HG03432 (cell line): ENCODE results near the gene EZH1.

Source experiments
- ATAC-seq: cut with Tn5 transposase; IDR thresholded peaks from one replicate; pipeline ENCODE4 v1.9.1; 2021; ENCODE audit warnings: mild to moderate bottlenecking, moderate library complexity; ENCODE audit not compliant: unreplicated experiment

The EZH1 gene

GRCh38 chr17:42685831-42686230 is 59.0 kb downstream of the EZH1 start:
- no peak for ATAC-seq

- no peak for ATAC-seq
These were observed 59.8 kb downstream of the EZH1 start for GRCh38 chr17:42684929-42685556.

DNA sequence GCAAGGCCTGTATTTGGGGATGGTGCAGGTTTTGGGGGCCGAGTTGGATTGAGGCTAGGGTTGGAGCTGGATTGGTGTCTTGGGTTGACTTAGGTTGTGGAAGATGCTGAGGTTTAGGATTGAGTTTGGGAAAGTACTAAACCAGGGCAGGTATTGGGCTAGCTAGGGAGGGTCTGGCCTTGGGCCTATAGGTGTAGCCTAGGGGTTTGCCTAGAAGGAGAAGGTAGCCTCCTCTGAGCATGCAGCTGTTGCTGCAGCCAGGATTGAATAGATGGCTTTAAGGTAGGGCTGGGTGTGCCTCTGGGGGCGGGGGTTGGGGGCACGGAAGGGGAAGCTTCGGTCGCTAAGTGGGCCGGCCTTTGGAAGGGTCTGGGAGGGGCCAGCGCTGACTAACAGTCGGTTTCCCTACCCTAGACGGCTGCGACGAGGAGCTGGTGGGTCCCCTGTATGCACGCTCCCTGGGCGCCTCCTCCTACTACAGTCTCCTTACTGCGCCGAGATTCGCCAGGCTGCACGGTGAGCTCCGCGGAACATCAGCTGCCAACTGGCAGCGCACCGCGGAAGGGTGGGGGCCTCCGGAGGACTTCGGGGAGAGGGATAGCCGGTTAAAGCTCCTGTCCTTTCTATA is 61.3 kb downstream of the EZH1 start:
- no peak for ATAC-seq

GRCh38 chr17:42682722-42683403 is 62.0 kb downstream of the EZH1 start:
- no peak for ATAC-seq

DNA sequence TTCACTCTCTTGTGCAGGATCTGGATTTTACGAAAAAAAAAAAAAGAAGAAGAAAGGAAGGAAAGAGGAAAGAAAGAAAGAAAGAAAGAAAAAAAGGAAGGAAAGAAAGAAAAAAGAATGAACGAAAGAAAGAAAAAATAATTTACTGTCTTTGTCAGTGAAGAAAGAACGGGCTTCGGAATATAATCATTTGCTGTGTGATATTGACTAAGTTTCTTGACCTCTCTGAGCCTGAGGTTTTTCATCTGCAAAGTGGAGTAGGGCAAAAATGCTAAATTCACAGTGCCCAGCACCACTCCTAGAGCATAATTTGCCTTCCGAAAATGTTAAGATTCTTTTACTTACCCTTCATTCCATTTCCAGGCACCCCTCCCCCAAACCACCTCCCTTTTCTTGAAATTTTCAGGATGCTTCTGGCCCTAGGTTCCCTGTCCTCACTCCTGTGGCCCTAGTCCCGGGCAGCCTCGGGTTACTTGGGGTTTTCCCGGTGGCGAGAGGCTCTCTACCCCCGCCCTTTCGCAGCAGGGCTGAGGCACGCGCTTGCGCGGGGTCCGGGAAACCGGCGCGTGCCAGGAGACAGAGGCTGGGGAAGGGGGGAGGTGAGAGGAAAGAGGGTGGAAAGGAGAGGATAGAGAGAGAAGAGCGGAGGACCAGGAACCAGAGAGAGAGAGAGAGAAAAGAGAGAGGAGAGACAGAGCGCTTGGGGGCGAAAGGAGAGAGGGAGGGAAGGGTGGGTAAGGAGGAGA is 62.7 kb downstream of the EZH1 start, which contains the start of gene CNTNAP1:
Gene CNTNAP1 (plus strand): TSS at position 556 of the 746 bp plus-strand sequence. CDS start 299 bp downstream, outside the sequence.
- ATAC-seq: no peak

GRCh38 chr17:42680331-42680808 is 64.5 kb downstream of the EZH1 start:
- ATAC-seq: no peak

DNA sequence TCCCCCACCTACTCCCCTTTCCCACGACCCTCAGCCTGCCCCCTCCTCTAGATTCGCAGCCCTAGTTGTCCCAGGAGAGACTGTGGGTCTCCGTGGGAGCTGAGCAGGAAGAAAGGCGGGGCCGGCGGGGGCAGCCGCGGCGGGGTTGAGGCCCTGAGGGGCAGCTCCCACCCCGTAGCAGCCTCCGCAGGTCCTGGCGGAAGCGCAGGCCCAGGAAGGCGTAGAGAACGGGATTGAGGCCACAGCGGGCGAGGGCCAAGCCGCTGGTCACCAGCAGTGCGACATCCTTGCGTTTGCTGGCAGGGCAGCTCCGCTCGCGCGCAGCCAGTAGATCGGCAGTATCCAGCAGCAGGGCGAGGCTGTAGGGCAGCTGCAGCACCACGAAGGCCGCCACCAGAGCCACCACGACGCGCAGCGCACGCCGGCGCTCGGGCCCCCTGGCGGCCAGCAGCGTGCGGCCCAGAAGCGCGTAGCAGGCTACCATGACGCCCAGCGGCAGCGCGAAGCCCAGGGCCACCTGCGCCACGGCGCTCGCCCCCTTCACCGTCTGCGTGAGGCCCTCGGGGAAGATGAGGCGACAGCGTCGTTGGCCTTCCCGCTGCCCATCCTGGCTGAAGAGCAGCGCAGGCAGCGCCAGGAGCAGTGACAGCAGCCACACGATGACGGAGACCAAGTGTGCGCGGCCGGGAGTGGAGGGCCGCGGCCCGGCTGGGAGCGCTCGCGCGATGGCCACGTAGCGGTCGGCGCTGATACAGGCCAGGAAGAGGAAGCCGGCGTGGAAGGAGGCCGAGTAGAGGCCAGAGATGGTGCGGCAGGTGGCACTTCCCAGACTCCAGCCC is 65.1 kb downstream of the EZH1 start:
- ATAC-seq: peak; percentile 19

GRCh38 chr17:42678951-42679491 is 65.8 kb downstream of the EZH1 start:
- ATAC-seq: no peak

DNA sequence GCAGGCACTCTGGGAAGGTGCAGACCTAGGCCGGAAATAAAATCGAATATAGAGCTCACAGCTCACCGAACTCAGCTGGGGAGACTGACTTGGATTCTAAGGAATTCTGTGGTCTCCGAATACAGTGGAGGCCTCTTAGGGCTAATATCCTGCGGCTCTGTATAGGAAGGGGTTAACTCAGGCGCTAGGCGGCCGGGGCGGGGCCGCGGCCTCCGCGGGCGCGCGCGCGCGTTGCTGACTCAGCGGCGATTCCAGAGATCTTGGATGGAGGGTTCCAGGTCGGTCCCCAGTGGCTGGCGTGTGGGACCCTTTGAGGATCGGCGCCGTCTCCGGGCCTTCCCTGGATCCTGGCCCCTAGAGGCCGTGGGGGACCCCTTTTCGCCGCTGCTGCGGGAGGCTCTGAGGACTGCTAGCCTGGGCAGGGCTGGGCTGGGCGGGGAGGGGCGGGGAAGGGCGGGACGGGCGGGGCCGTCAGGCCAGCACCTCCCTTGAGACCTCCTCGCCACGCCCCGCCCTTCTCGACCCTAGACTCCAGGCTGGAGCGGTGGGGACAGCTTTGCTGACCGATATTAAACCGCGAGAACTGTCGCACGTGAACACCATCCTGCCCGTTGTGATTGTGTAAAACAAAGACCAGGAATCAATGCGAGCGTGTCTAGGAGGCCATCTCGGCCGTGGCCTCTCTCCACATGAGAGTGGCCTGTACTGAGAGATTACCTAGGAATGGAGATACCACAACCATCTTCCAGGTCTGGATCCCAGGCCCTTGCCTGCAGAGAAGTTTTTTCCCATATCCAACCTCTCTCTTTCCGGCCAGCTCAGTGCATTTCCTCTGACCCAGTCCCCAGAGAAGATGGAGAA is 66.7 kb downstream of the EZH1 start:
- peak; percentile 33 for ATAC-seq

- ATAC-seq: peak; percentile 61
These were observed 67.6 kb downstream of the EZH1 start for GRCh38 chr17:42677012-42677857.

DNA sequence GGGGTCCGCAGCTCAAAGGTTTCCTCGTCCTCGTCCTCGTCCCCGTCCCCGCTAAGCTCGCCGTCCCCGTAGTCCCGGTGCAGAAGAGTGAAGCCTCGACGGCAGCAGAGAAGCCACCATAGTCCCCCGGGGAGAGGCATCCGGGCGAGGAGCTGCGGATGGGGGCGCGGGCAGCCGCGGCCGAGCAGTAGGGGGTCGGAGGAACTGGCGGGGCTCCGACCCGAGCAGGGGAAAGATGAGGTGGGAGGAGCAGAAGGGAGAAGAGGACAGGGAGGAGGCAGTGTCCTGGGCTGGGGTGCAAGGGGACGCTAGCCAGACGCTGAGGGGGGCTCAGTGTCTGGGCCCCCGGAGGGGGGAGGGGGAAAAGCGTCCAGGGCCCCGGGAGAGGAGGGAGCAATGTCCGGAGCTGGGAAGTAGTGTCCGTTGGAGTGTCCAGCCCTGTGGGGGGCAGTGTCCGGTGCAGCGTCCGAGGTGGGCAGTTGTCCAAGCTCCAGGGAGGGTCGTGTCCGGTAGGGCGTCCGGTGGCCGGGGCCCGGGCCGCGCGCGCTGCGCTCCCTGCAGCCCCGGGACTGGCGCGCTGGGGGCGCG is 68.3 kb downstream of the EZH1 start, which contains the start of gene PLEKHH3:
Gene PLEKHH3 (minus strand): TSS at position 571 of the 588 bp plus-strand sequence. CDS start 431 bp downstream, at position 140.
- no peak for ATAC-seq

DNA sequence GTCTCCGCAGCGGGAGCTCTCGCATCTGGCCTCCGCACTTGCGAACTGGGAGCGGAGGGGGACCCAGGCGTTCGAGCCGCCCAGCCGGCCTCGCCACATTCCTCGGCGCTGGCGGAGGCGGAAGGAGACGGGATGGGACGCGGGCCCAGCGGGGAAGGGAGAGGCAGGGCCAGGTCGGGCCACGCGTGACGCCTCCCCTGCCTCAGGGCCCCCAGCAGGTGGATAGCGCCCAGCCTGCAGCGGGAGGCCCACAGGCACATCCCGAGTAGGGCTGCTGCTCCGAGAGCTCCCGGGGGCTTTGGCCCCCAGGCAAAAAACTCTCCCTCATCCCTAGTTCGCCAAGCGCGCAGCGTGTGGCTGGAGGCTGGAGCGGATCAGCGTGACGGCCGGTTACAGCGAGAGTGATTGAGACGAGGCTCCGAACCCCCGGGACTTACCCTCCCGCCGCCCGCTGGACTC is 68.8 kb downstream of the EZH1 start:
- no peak for ATAC-seq

DNA sequence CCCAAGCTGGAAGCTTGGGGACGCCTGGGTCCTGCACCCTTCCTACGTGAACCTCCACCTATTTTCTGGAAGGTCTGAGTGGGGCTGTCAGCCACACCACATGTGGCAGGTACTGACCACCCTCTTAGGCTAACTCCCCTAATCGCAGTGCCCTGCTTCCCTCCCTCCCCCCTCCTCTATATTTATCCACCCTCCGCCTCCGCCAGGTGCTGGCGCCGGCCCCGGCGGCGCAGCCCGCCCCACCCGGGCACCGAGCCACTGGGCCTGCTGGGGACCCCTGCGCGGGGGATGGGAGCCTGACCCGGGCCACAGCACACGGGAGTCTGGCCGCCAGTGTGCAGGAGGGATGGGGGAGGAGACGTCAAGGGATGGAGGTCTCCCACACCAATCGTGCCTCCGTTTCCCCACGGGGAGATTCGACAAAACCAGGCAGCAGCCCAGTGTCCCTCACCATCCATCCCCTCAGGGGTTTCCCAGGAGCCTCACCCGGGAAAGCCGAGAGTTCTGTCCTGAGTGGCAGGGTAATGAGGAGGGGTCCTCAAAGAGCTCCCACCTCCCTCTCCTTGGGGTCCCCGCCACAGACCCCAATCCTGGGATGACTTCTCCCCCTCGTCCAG is 69.4 kb downstream of the EZH1 start:
- no peak for ATAC-seq

DNA sequence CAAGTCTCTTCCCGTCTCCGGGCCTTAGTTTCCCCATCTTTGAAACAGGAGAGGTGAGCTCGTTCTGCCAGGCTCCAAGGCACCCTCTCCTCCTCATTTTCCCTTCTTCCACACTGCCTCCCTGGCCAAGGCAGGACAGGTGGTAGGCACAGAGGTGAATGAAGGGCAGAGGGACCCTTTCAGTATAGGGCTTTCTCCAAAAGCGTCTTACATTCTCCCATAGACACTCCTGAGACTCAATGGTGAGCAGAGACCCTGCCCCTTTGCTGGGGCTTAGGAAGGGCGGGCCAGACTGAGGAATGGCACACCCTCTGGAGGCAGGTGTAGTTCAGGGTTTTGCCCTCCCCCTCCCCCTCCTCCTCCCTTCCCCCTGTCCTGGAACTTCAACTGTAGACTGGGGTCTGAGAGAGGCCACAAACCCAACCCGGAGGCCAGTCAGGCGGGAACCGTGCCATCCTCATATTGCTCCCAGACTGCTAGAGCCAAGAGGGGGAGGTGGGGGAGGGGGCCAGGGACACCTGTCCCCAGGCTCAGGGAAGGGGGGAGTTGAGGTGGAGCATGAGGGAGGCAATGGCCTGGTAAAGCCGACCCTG is 70.0 kb downstream of the EZH1 start:
- no peak for ATAC-seq

- no peak for ATAC-seq
These were observed 70.7 kb downstream of the EZH1 start for GRCh38 chr17:42673885-42674754.
